MCF 10A (cell line): ENCODE data around the gene GBE1. TPM values are rescaled to one million over a fixed set of nuclear protein-coding genes. Genes with fewer than 3 reads are reported as not detected.

Experiments used
- BruUV-seq: library from RNA; stranded (reverse); fragments of 400-500 nt; replicated peaks from 2 replicates; lab custom pipeline; 2021; lab: Mats Ljungman, UMichigan
- CTCF ChIA-PET: fragments of 300-600 bp; sonication (Branson Sonifier 250); formaldehyde crosslinking; extraction: SDS; loops from one replicate; lab custom pipeline; 2021; ENCODE audit warnings: antibody characterized with exemption, inconsistent platforms; lab: Yijun Ruan, JAX
- POLR2A ChIA-PET: fragments of 300-600, 350-650 bp; sonication (Branson Sonifier 250); formaldehyde crosslinking; extraction: SDS; loops from one replicate; lab custom pipeline; 2020; ENCODE audit warnings: antibody characterized with exemption, inconsistent platforms; lab: Yijun Ruan, JAX
- DNase-seq: peaks from one replicate; pipeline ENCODE4 v3.0.0-alpha.2; 2018; ENCODE audit not compliant: unreplicated experiment
- H3K27ac Mint-ChIP-seq: one replicate; pipeline ENCODE4 v1.8.0; 2022; ENCODE audit warnings: mild to moderate bottlenecking, low read depth, mixed read lengths; ENCODE audit not compliant: unreplicated experiment
- H3K27me3 Mint-ChIP-seq: one replicate; pipeline ENCODE4 v1.8.0; 2022; ENCODE audit warnings: mixed read lengths; ENCODE audit not compliant: insufficient read depth, unreplicated experiment
- H3K36me3 Mint-ChIP-seq: one replicate; pipeline ENCODE4 v1.8.0; 2022; ENCODE audit warnings: mild to moderate bottlenecking, moderate library complexity, mixed read lengths; ENCODE audit not compliant: insufficient read depth, unreplicated experiment
- H3K4me1 Mint-ChIP-seq: one replicate; pipeline ENCODE4 v1.8.0; 2022; ENCODE audit warnings: mixed read lengths; ENCODE audit not compliant: insufficient read depth, unreplicated experiment
- H3K4me3 Mint-ChIP-seq: one replicate; pipeline ENCODE4 v1.8.0; 2022; ENCODE audit warnings: mild to moderate bottlenecking, moderate library complexity, mixed read lengths; ENCODE audit not compliant: unreplicated experiment
- H3K9me3 Mint-ChIP-seq: one replicate; pipeline ENCODE4 v1.8.0; 2022; ENCODE audit warnings: mixed read lengths; ENCODE audit not compliant: unreplicated experiment
- intact Hi-C: fragments of 100-400 bp; cut with micrococcal nuclease; formaldehyde crosslinking; loops from 2 replicates; pipeline ENCODE4 v1.14.1; 2022
- total RNA-seq: library from RNA; stranded (reverse); gene quantifications from 2 replicates; pipeline ENCODE4 v1.2.3, GENCODE V29; 2022
- TF ChIP-seq, protein P1 (sequence below): fragments of 200-600 bp; IDR thresholded peaks from one replicate; pipeline ENCODE4 v1.8.0; 2022; ENCODE audit warnings: antibody characterized with exemption, mild to moderate bottlenecking; ENCODE audit not compliant: unreplicated experiment

GBE1 gene
- total RNA-seq, 1 experiment from 2014 or later, result 41.8 TPM

- Mint-ChIP-seq H3K36me3 (peaks cover 6% of the 10 kb centered on the region), H3K4me3 (no peak overlapping the region), H3K27me3 (no peaks in the 10 kb centered on the region), H3K9me3 (no peaks in the 10 kb centered on the region), H3K4me1 (peaks cover 5% of the 10 kb centered on the region), H3K27ac (no peak overlapping the region)
- TF ChIP-seq, protein P1, sequence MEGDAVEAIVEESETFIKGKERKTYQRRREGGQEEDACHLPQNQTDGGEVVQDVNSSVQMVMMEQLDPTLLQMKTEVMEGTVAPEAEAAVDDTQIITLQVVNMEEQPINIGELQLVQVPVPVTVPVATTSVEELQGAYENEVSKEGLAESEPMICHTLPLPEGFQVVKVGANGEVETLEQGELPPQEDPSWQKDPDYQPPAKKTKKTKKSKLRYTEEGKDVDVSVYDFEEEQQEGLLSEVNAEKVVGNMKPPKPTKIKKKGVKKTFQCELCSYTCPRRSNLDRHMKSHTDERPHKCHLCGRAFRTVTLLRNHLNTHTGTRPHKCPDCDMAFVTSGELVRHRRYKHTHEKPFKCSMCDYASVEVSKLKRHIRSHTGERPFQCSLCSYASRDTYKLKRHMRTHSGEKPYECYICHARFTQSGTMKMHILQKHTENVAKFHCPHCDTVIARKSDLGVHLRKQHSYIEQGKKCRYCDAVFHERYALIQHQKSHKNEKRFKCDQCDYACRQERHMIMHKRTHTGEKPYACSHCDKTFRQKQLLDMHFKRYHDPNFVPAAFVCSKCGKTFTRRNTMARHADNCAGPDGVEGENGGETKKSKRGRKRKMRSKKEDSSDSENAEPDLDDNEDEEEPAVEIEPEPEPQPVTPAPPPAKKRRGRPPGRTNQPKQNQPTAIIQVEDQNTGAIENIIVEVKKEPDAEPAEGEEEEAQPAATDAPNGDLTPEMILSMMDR, result no peak
- no peak for DNase-seq
- ChIA-PET POLR2A (no interaction called here), CTCF (interaction anchor here (0.5 kb wide), 1 partner anchor 104 kb away, joined by 3 read pairs; no protein-coding TSS in a partner anchor)
- no TSS peak for BruUV-seq
- intact Hi-C loops, result no loop called here
These were observed 66.1 kb downstream of the GBE1 start for GRCh38 chr3:81695302-81695701.

GRCh38 chr3:81694662-81695061, 66.8 kb downstream of the GBE1 start:
- no peak overlapping the region for H3K27ac Mint-ChIP-seq
- no peak overlapping the region for H3K4me3 Mint-ChIP-seq
- ChIA-PET POLR2A (no interaction called here), CTCF (interaction anchor here (0.6 kb wide), 1 partner anchor 111 kb away, joined by 3 read pairs; no protein-coding TSS in a partner anchor)
- no peaks in the 10 kb centered on the region for H3K9me3 Mint-ChIP-seq
- TF ChIP-seq, protein P1, result no peak
- no peak for DNase-seq
- peaks cover 5% of the 10 kb centered on the region for H3K4me1 Mint-ChIP-seq
- H3K36me3 Mint-ChIP-seq, result peaks cover 6% of the 10 kb centered on the region
- BruUV-seq, result no TSS peak
- intact Hi-C loops, result no loop called here
- H3K27me3 Mint-ChIP-seq, result no peaks in the 10 kb centered on the region

GRCh38 chr3:81692766-81693165, 68.7 kb downstream of the GBE1 start:
- Mint-ChIP-seq H3K27me3 (no peaks in the 10 kb centered on the region), H3K4me1 (peaks cover 5% of the 10 kb centered on the region), H3K4me3 (no peak overlapping the region), H3K27ac (no peak overlapping the region), H3K9me3 (no peaks in the 10 kb centered on the region), H3K36me3 (peaks cover 6% of the 10 kb centered on the region)
- TF ChIP-seq, protein P1, result no peak
- no peak for DNase-seq
- ChIA-PET POLR2A (interaction anchor here (1.1 kb wide), 1 partner anchor 24 kb away, joined by 4 read pairs; no protein-coding TSS in a partner anchor), CTCF (interaction anchor here (0.6 to 0.8 kb wide), 2 partner anchors 88 to 125 kb away, joined by 3 to 4 read pairs; no protein-coding TSS in a partner anchor)
- BruUV-seq, result no TSS peak
- intact Hi-C loops, result no loop called here

GRCh38 chr3:81689617-81690016, 71.8 kb downstream of the GBE1 start:
- peaks cover 9% of the 10 kb centered on the region for H3K36me3 Mint-ChIP-seq
- no peaks in the 10 kb centered on the region for H3K27me3 Mint-ChIP-seq
- ChIA-PET CTCF (interaction anchor here (0.6 kb wide), 1 partner anchor 1847 kb away, joined by 4 read pairs; no protein-coding TSS in a partner anchor), POLR2A (interaction anchor here (1.1 kb wide), 1 partner anchor 8 kb away, joined by 3 read pairs; no protein-coding TSS in a partner anchor)
- DNase-seq, result no peak
- H3K4me1 Mint-ChIP-seq, result peaks cover 16% of the 10 kb centered on the region
- H3K9me3 Mint-ChIP-seq, result no peaks in the 10 kb centered on the region
- BruUV-seq, result no TSS peak
- no peak overlapping the region for H3K27ac Mint-ChIP-seq
- TF ChIP-seq, protein P1, result no peak
- no peak overlapping the region for H3K4me3 Mint-ChIP-seq
- intact Hi-C loops, result no loop called here
